Mesendoderm (in vitro differentiated cells): ENCODE measurements around the gene ACACA.
A peak's percentile ranks its signal among the peaks of the same experiment; 100 is the strongest.
"Not testable (repeated sequence)": the region's sequence is repeated elsewhere in the genome, so short reads cannot be mapped to it uniquely, and the experiment has no call there.

ENCODE experiments used
- DNase-seq: peaks from one replicate; pipeline ENCODE4 v3.0.0; 2013
- H2AK5ac ChIP-seq: 2 replicates; pipeline ENCODE4 v1.6.1; 2013; ENCODE audit warnings: low read length, inconsistent platforms
- H2BK120ac ChIP-seq: 2 replicates; pipeline ENCODE4 v1.6.1; 2013; ENCODE audit warnings: low read depth, mild to moderate bottlenecking, low read length, moderate library complexity, mixed read lengths
- H2BK15ac ChIP-seq: replicated peaks from 2 replicates; pipeline ENCODE4 v1.6.1; 2013; ENCODE audit warnings: low read depth, mild to moderate bottlenecking, moderate library complexity
- H2BK5ac ChIP-seq: 2 replicates; pipeline ENCODE4 v1.6.1; 2013; ENCODE audit warnings: low read length, inconsistent platforms
- H3K18ac ChIP-seq: 2 replicates; pipeline ENCODE4 v1.6.1; 2013; ENCODE audit warnings: mild to moderate bottlenecking, low read length, mixed read lengths
- H3K23ac ChIP-seq: one replicate; pipeline ENCODE4 v1.6.1; 2013; ENCODE audit warnings: low read length
- H3K27ac ChIP-seq: 2 replicates; pipeline ENCODE4 v1.5.1; 2013; ENCODE audit warnings: low read depth, mild to moderate bottlenecking, inconsistent platforms, low read length, moderate library complexity
- H3K27me3 ChIP-seq: 2 replicates; pipeline ENCODE4 v1.6.1; 2013; ENCODE audit warnings: low read length, control low read depth, mild to moderate bottlenecking, inconsistent platforms; ENCODE audit not compliant: insufficient read depth, poor library complexity
- H3K36me3 ChIP-seq: 2 replicates; pipeline ENCODE4 v1.6.1; 2013; ENCODE audit warnings: low read length, inconsistent platforms; ENCODE audit not compliant: control insufficient read depth, insufficient read depth
- H3K4ac ChIP-seq: one replicate; pipeline ENCODE4 v1.6.1; 2013; ENCODE audit warnings: low read depth, mild to moderate bottlenecking, low read length, moderate library complexity
- H3K4me1 ChIP-seq: 2 replicates; pipeline ENCODE4 v1.6.1; 2013; ENCODE audit warnings: low read depth, low read length, inconsistent platforms; ENCODE audit not compliant: control insufficient read depth
- H3K4me2 ChIP-seq: 2 replicates; pipeline ENCODE4 v1.6.1; 2013; ENCODE audit warnings: low read length
- H3K4me3 ChIP-seq: 2 replicates; pipeline ENCODE4 v1.5.1; 2013; ENCODE audit warnings: mild to moderate bottlenecking, low read length
- H3K56ac ChIP-seq: one replicate; pipeline ENCODE4 v1.6.1; 2013; ENCODE audit warnings: low read length
- H3K79me1 ChIP-seq: 2 replicates; pipeline ENCODE4 v1.6.1; 2013; ENCODE audit warnings: low read length, inconsistent platforms
- H3K79me2 ChIP-seq: 2 replicates; pipeline ENCODE4 v1.6.1; 2013; ENCODE audit warnings: mild to moderate bottlenecking, low read length; ENCODE audit not compliant: control insufficient read depth, insufficient read depth
- H3K9ac ChIP-seq: 2 replicates; pipeline ENCODE4 v1.6.1; 2013; ENCODE audit warnings: low read length, inconsistent platforms
- H4K5ac ChIP-seq: one replicate; pipeline ENCODE4 v1.6.1; 2013; ENCODE audit warnings: low read length
- H4K8ac ChIP-seq: one replicate; pipeline ENCODE4 v1.6.1; 2013; ENCODE audit warnings: low read depth, mild to moderate bottlenecking, control low read depth, low read length, moderate library complexity
- WGBS: extraction: QIAGEN DNeasy Blood & Tissue Kit; methylation state at CpG from one replicate; pipeline ENCODE4 v1.1.7; 2013; ENCODE audit warnings: low lambda C conversion rate, missing lambda C conversion rate; ENCODE audit not compliant: insufficient coverage; ENCODE audit errors: extremely low coverage; 5-methylcytosine and 5-hydroxymethylcytosine counted together

The ACACA gene

GRCh38 chr17:37425268-37425667 lies 18.6 kb upstream of the ACACA start:
- Histone ChIP-seq H3K4ac (no peak overlapping the region), H3K4me3 (no peak overlapping the region), H3K23ac (no peak overlapping the region), H3K27ac (no peak overlapping the region), H2BK15ac (no peak overlapping the region), H4K5ac (no peak overlapping the region), H3K4me1 (no peaks in the 10 kb centered on the region), H4K8ac (no peak overlapping the region), H3K56ac (no peak overlapping the region), H2BK120ac (no peak overlapping the region), H3K18ac (no peak overlapping the region), H3K36me3 (peaks cover 2% of the 10 kb centered on the region), H3K79me1 (no peaks in the 10 kb centered on the region), H2AK5ac (no peak overlapping the region), H3K9ac (no peak overlapping the region), H3K27me3 (no peaks in the 10 kb centered on the region), H2BK5ac (no peak overlapping the region), H3K79me2 (no peaks in the 10 kb centered on the region), H3K4me2 (no peak overlapping the region)
- no CpG with 5 or more reads among the region's 1 CpG for WGBS
- DNase-seq = no peak

GRCh38 chr17:37422971-37423625 lies 16.5 kb upstream of the ACACA start:
- Histone ChIP-seq H3K4me2 (no peak overlapping the region), H3K23ac (no peak overlapping the region), H3K4ac (no peak overlapping the region), H3K4me3 (no peak overlapping the region), H3K27me3 (no peaks in the 10 kb centered on the region), H4K5ac (no peak overlapping the region), H3K56ac (no peak overlapping the region), H2AK5ac (no peak overlapping the region), H3K27ac (no peak overlapping the region), H3K79me2 (no peaks in the 10 kb centered on the region), H2BK120ac (no peak overlapping the region), H3K4me1 (no peaks in the 10 kb centered on the region), H3K36me3 (no peaks in the 10 kb centered on the region), H3K9ac (no peak overlapping the region), H2BK15ac (no peak overlapping the region), H3K79me1 (no peaks in the 10 kb centered on the region), H2BK5ac (no peak overlapping the region), H4K8ac (no peak overlapping the region), H3K18ac (no peak overlapping the region)
- DNase-seq = peak; percentile 59
- no CpG with 5 or more reads among the region's 4 CpGs for WGBS

- WGBS = no CpG with 5 or more reads among the region's 2 CpGs
- no peak overlapping the region for H3K27ac ChIP-seq
Measured at GRCh38 chr17:37417852-37418251, 11.2 kb upstream of the ACACA start.

GRCh38 chr17:37413875-37414519 lies 7.4 kb upstream of the ACACA start:
- H3K79me2 ChIP-seq = no peaks in the 10 kb centered on the region
- WGBS = no CpG with 5 or more reads among the region's 7 CpGs

More at GRCh38 chr17:37417852-37418251, 11.2 kb upstream of the ACACA start:
- Histone ChIP-seq H3K79me2 (no peaks in the 10 kb centered on the region), H3K36me3 (no peaks in the 10 kb centered on the region), H2AK5ac (no peak overlapping the region), H2BK5ac (no peak overlapping the region), H3K27me3 (no peaks in the 10 kb centered on the region), H3K4me2 (no peak overlapping the region), H3K18ac (no peak overlapping the region), H3K4me3 (no peak overlapping the region), H3K23ac (no peak overlapping the region), H3K79me1 (no peaks in the 10 kb centered on the region), H2BK15ac (no peak overlapping the region), H3K56ac (no peak overlapping the region), H2BK120ac (no peak overlapping the region), H4K5ac (no peak overlapping the region), H3K4ac (no peak overlapping the region), H3K4me1 (no peaks in the 10 kb centered on the region), H3K9ac (no peak overlapping the region), H4K8ac (no peak overlapping the region)
- DNase-seq = no peak

GRCh38 chr17:37410357-37410756 lies 3.7 kb upstream of the ACACA start:
- no peaks in the 10 kb centered on the region for H3K27me3 ChIP-seq
- no peak overlapping the region for H4K5ac ChIP-seq
- H3K79me1 ChIP-seq = no peaks in the 10 kb centered on the region
- no peak overlapping the region for H2BK5ac ChIP-seq
- WGBS = 100% methylated on average over 1 of the region's 3 CpGs
- no peak overlapping the region for H3K18ac ChIP-seq
- no peak overlapping the region for H3K56ac ChIP-seq
- H2BK15ac ChIP-seq = no peak overlapping the region
- H3K4ac ChIP-seq = no peak overlapping the region
- no peaks in the 10 kb centered on the region for H3K36me3 ChIP-seq
- H3K9ac ChIP-seq = no peak overlapping the region
- no peaks in the 10 kb centered on the region for H3K79me2 ChIP-seq
- H3K4me1 ChIP-seq = no peaks in the 10 kb centered on the region
- H2BK120ac ChIP-seq = no peak overlapping the region
- DNase-seq = no peak
- no peak overlapping the region for H4K8ac ChIP-seq
- H3K23ac ChIP-seq = no peak overlapping the region
- H3K4me3 ChIP-seq = no peak overlapping the region
- H2AK5ac ChIP-seq = no peak overlapping the region
- no peak overlapping the region for H3K4me2 ChIP-seq
- no peak overlapping the region for H3K27ac ChIP-seq

More at GRCh38 chr17:37413875-37414519, 7.4 kb upstream of the ACACA start:
- no peak overlapping the region for H3K4ac ChIP-seq
- H3K27me3 ChIP-seq = no peaks in the 10 kb centered on the region
- no peak overlapping the region for H2BK15ac ChIP-seq
- H3K23ac ChIP-seq = no peak overlapping the region
- H2BK120ac ChIP-seq = no peak overlapping the region
- no peak overlapping the region for H2BK5ac ChIP-seq
- H3K4me1 ChIP-seq = no peaks in the 10 kb centered on the region
- H3K27ac ChIP-seq = no peak overlapping the region
- H2AK5ac ChIP-seq = no peak overlapping the region
- H3K36me3 ChIP-seq = no peaks in the 10 kb centered on the region
- H4K5ac ChIP-seq = no peak overlapping the region
- DNase-seq = no peak
- no peak overlapping the region for H3K9ac ChIP-seq
- H3K79me1 ChIP-seq = no peaks in the 10 kb centered on the region
- H3K56ac ChIP-seq = no peak overlapping the region
- H3K4me2 ChIP-seq = no peak overlapping the region
- no peak overlapping the region for H3K4me3 ChIP-seq
- H3K18ac ChIP-seq = no peak overlapping the region
- H4K8ac ChIP-seq = no peak overlapping the region

- H3K23ac ChIP-seq, H3K27ac ChIP-seq, H4K5ac ChIP-seq, H2BK15ac ChIP-seq, H3K4me1 ChIP-seq, H3K18ac ChIP-seq, H3K79me1 ChIP-seq, DNase-seq, H3K27me3 ChIP-seq, H3K79me2 ChIP-seq, H2AK5ac ChIP-seq, H3K4me3 ChIP-seq, H3K36me3 ChIP-seq, H4K8ac ChIP-seq, H3K4me2 ChIP-seq, H3K4ac ChIP-seq, H2BK5ac ChIP-seq, H2BK120ac ChIP-seq: not testable (repeated sequence)
- no CpG with 5 or more reads among the region's 13 CpGs for WGBS
- peak overlapping the region; percentile 40 for H3K9ac ChIP-seq
- peak overlapping the region; percentile 49 for H3K56ac ChIP-seq
Measured at GRCh38 chr17:37408145-37408479, 1.5 kb upstream of the ACACA start.
